ENCODE data around the gene EIF4G1. TPM values are rescaled to one million over a fixed set of nuclear protein-coding genes. Genes with fewer than 3 reads are reported as not detected.

The EIF4G1 gene
- total RNA-seq, 4 donors from 2014 or later: 158 to 318 (median 213) TPM

- no peak for TF ChIP-seq CTCF (IDR thresholded peaks at IDR 0.05; ENCODE audit: low read depth)
These were observed 22.4 kb downstream of the EIF4G1 start for GRCh38 chr3:184336547-184337398.

- TF ChIP-seq CTCF (IDR thresholded peaks at IDR 0.05; ENCODE audit: low read depth): no peak
These were observed 23.0 kb downstream of the EIF4G1 start, which contains the start of gene FAM131A for GRCh38 chr3:184337399-184337714. FAM131A (plus strand) TSS chr3:184337600; CDS start chr3:184337631, 31 bp downstream.

GRCh38 chr3:184337981-184338380, 23.6 kb downstream of the EIF4G1 start:
- TF ChIP-seq CTCF (IDR thresholded peaks at IDR 0.05; ENCODE audit: low read depth): no peak

GRCh38 chr3:184338511-184338945, 24.1 kb downstream of the EIF4G1 start:
- no peak for TF ChIP-seq CTCF (IDR thresholded peaks at IDR 0.05; ENCODE audit: low read depth)

GRCh38 chr3:184339001-184339400, 24.6 kb downstream of the EIF4G1 start:
- no peak for TF ChIP-seq CTCF (IDR thresholded peaks at IDR 0.05; ENCODE audit: low read depth)

- TF ChIP-seq CTCF (IDR thresholded peaks at IDR 0.05; ENCODE audit: low read depth): no peak
These were observed 27.5 kb downstream of the EIF4G1 start for GRCh38 chr3:184341925-184342324.

- no peak for TF ChIP-seq CTCF (IDR thresholded peaks at IDR 0.05; ENCODE audit: low read depth)
These were observed 28.9 kb downstream of the EIF4G1 start for GRCh38 chr3:184343200-184343876.

Measured in subcutaneous adipose tissue (tissue), 4 donors.